VCaP (cell line): ENCODE data around the gene LCN9.
"Not testable (repeated sequence)": the region's sequence is repeated elsewhere in the genome, so short reads cannot be mapped to it uniquely, and the experiment has no call there.

Experiments used
- H3K27ac ChIP-seq: fragments of 450-650 bp; 2 replicates; pipeline ENCODE4 v1.5.1; 2017
- CTCF ChIP-seq: fragments of 450-650 bp; conservative IDR thresholded peaks from 2 replicates; pipeline ENCODE4 v1.5.1; 2017; ENCODE audit warnings: mild to moderate bottlenecking, moderate library complexity

The LCN9 gene

DNA sequence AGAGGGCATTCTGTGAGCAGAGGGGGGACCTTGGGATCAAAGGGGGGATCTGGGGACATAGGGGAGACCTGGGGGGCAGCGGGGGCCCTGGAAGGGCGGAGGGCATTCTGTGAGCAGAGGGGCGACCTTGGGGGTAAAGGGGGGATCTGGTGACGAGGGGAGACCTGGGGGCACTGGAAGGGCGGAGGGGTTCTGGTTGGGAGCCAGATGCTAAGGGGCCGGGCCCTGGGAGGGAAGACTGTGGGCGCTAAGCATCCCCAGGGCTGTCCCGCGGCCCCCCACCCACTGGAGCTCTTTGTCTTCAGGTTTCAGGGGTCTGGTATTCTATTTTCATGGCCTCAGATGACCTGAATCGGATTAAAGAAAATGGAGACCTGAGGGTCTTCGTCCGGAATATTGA lies 748 bp downstream of the LCN9 start:
- no peak overlapping the region for H3K27ac ChIP-seq
- TF ChIP-seq CTCF: no peak

- TF ChIP-seq CTCF: no peak
- H3K27ac ChIP-seq: no peak overlapping the region
Measured at GRCh38 chr9:135664266-135664665, 1.2 kb downstream of the LCN9 start.

- H3K27ac ChIP-seq: no peak overlapping the region
- TF ChIP-seq CTCF: no peak
Measured at GRCh38 chr9:135664801-135665794, 2.0 kb downstream of the LCN9 start.

- H3K27ac ChIP-seq: no peak overlapping the region
- no peak for TF ChIP-seq CTCF
Measured at GRCh38 chr9:135665795-135666189, 2.7 kb downstream of the LCN9 start.

GRCh38 chr9:135666534-135667462 lies 3.7 kb downstream of the LCN9 start:
- H3K27ac ChIP-seq: no peak overlapping the region
- no peak for TF ChIP-seq CTCF

- no peak for TF ChIP-seq CTCF
- H3K27ac ChIP-seq: no peak overlapping the region
Measured at GRCh38 chr9:135667463-135668001, 4.4 kb downstream of the LCN9 start.

DNA sequence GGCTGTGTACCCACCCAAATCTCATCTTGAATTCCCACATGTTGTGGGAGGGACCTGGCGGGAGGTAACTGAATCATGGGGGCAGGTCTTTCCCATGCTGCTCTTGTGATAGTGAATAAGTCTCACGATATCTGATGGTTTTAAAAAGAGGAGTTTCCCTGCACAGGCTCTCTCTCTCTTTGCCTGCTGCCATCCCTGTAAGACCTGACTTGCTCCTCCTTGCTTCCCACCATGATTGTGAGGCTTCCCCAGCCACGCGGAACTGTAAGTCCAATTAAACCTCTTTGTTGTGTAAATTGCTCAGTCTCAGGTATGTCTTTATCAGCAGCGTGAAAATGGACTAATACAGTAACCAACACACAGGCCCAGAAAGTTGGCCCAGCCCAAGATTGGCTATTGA lies 5.9 kb downstream of the LCN9 start:
- H3K27ac ChIP-seq: not testable (repeated sequence)
